RWPE2 (cell line): ENCODE data around the gene ECE1.

Experiments
- ATAC-seq: fragments of 200-7000 bp; cut with Tn5 transposase; 3 replicates; pipeline ENCODE4 v1.9.1; 2021; ENCODE audit warnings: low read depth
- DNase-seq: peaks from one replicate; pipeline ENCODE4 v3.0.0-alpha.2; 2020; ENCODE audit warnings: low spot score
- H3K27ac ChIP-seq: fragments of 450-650 bp; 2 replicates; pipeline ENCODE4 v1.5.1; 2017; ENCODE audit warnings: mild to moderate bottlenecking; ENCODE audit not compliant: poor library complexity, severe bottlenecking
- H3K27me3 ChIP-seq: fragments of 250-450 bp; sonication (Bioruptor Pico); 2 replicates; pipeline ENCODE4 v1.5.1; 2021; ENCODE audit warnings: mild to moderate bottlenecking, moderate library complexity; ENCODE audit not compliant: insufficient read depth, poor library complexity, severe bottlenecking
- H3K36me3 ChIP-seq: fragments of 250-450 bp; sonication (Bioruptor Pico); 2 replicates; pipeline ENCODE4 v1.5.1; 2020; ENCODE audit warnings: low read depth, mild to moderate bottlenecking, moderate library complexity
- H3K4me1 ChIP-seq: fragments of 250-450 bp; sonication (Bioruptor Pico); 2 replicates; pipeline ENCODE4 v1.5.1; 2021; ENCODE audit warnings: mild to moderate bottlenecking, moderate library complexity; ENCODE audit not compliant: insufficient read depth, poor library complexity, severe bottlenecking
- H3K4me3 ChIP-seq: fragments of 250-450 bp; sonication (Bioruptor Pico); 2 replicates; pipeline ENCODE4 v1.5.1; 2021; ENCODE audit warnings: mild to moderate bottlenecking, moderate library complexity; ENCODE audit not compliant: severe bottlenecking
- H3K9me3 ChIP-seq: fragments of 250-450 bp; sonication (Bioruptor Pico); 2 replicates; pipeline ENCODE4 v1.5.1; 2021; ENCODE audit warnings: mild to moderate bottlenecking, moderate library complexity; ENCODE audit not compliant: severe bottlenecking
- CTCF ChIP-seq: fragments of 450-650 bp; IDR thresholded peaks from one replicate; pipeline ENCODE4 v1.5.1; 2017; ENCODE audit warnings: mild to moderate bottlenecking, moderate library complexity; ENCODE audit not compliant: poor library complexity, severe bottlenecking

The ECE1 gene

GRCh38 chr1:21318057-21318713, 27.9 kb upstream of the ECE1 start:
- Histone ChIP-seq H3K36me3 (no peaks in the 10 kb centered on the region), H3K4me1 (no peaks in the 10 kb centered on the region), H3K27me3 (no peaks in the 10 kb centered on the region), H3K4me3 (no peak overlapping the region), H3K9me3 (no peaks in the 10 kb centered on the region), H3K27ac (no peak overlapping the region)
- ATAC-seq (no peak), DNase-seq (no peak)
- no peak for TF ChIP-seq CTCF

- ATAC-seq (no peak), DNase-seq (no peak)
- no peaks in the 10 kb centered on the region for H3K27me3 ChIP-seq
- no peak overlapping the region for H3K4me3 ChIP-seq
- no peaks in the 10 kb centered on the region for H3K4me1 ChIP-seq
- no peak for TF ChIP-seq CTCF
- no peaks in the 10 kb centered on the region for H3K9me3 ChIP-seq
- no peak overlapping the region for H3K27ac ChIP-seq
- no peaks in the 10 kb centered on the region for H3K36me3 ChIP-seq
These were observed 27.4 kb upstream of the ECE1 start for GRCh38 chr1:21317690-21318043.

DNA sequence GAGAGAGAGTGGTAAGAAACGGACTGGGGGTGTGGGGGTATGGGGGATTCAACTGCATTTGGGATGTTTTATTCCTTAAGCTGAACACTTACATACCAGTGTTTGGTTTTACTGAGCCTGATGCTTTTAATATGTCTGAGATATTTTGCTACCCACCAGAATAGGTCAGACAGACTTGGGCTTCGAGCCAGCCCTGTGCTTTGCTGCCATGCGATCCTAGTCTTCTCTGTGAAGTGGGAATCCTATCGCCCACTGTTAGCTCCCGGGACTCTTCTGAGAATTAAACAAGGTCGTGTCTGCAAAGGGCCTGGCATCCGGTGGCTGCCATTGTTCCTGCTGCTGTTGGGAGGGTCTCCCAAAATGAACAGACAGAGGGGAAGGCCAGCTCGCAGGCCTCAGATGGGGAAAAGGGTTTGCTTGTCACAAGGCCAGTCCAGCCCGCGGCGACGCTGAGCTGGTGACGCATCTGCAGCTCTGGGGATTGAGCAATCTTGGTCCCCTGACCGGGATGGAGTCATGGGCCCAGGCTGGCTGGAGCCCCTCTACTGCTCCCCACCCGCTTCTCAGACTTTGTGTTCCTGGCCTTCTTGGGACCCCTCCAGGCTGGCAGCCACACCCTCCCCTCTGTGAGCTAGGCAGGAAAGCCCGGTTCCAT, 26.9 kb upstream of the ECE1 start:
- no peak overlapping the region for H3K27ac ChIP-seq
- no peaks in the 10 kb centered on the region for H3K27me3 ChIP-seq
- TF ChIP-seq CTCF = no peak
- H3K4me3 ChIP-seq = no peak overlapping the region
- ATAC-seq (no peak), DNase-seq (no peak)
- H3K4me1 ChIP-seq = no peaks in the 10 kb centered on the region
- no peaks in the 10 kb centered on the region for H3K9me3 ChIP-seq
- H3K36me3 ChIP-seq = no peaks in the 10 kb centered on the region

DNA sequence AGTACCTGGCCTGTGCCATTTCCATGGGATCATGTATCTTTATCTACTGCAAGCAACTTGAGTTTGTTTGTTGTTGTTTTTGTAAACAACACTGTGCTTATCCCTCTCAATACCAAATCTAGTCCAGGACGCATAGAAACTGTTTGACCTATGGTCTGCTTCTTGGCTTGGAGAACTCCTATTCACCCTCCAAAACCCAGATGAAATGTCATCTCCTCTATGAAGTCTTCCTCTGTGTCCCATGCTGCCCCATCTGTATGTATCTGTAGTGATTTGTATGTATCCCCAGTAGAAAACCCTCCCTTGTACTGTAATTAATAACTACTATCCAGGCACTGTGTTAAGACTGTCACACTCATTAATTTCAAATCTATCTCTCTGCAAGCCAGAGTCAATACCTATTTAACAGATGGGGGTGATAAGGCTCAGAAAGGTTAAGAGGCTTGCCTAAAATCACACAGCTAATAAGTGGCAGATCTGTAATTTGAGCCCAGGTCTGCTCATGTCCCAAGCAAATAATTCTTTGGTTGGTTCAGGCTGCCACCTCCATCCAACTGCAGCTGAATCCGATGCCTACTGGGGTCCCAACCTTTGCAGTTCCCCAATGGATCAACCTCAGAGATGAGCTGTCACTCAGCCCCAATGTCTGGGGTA, 24.6 kb upstream of the ECE1 start:
- Histone ChIP-seq H3K4me3 (no peak overlapping the region), H3K4me1 (no peaks in the 10 kb centered on the region), H3K9me3 (no peaks in the 10 kb centered on the region), H3K36me3 (no peaks in the 10 kb centered on the region), H3K27me3 (no peaks in the 10 kb centered on the region), H3K27ac (no peak overlapping the region)
- no peak for TF ChIP-seq CTCF
- ATAC-seq = no peak
- DNase-seq = no peak
